Stimulated activated CD4-positive, alpha-beta T cell treated with anti-CD3 and anti-CD28 coated beads, Interleukin-1b, Interleukin-23, amount 100 ng/mL, for 4 hours (primary cell): Measurements from ENCODE around the gene SEMA3C.
"Not testable (repeated sequence)": the region's sequence is repeated elsewhere in the genome, so short reads cannot be mapped to it uniquely, and the experiment has no call there.

Experiments
- DNase-seq, 2 donors: peaks; one replicate each; pipeline ENCODE4 v3.0.0-alpha.2; 2020; ENCODE audit warnings: low read depth in 2 of 2

SEMA3C gene

GRCh38 chr7:80926955-80927354 is 8.1 kb upstream of the SEMA3C start:
- DNase-seq: not testable (repeated sequence)

DNA sequence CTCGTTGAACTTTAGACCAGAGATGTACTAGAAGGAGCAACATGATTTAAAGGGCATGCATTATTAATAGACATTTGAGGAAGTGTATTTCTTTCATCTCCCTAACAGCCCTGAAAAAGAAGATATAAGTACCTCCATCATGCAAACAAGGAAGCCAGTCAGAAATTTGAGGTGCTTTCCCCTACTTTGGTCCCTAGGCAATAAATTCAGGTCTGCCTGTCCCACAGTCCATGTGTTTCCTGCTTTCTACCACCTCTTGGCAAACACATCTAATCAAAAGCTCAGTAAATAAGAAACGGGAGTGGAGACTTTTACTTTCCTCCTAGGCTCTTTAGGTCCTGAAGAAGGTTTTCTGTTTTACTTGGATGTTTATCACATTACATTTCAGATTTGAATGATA is 5.2 kb upstream of the SEMA3C start:
- no peak for DNase-seq

DNA sequence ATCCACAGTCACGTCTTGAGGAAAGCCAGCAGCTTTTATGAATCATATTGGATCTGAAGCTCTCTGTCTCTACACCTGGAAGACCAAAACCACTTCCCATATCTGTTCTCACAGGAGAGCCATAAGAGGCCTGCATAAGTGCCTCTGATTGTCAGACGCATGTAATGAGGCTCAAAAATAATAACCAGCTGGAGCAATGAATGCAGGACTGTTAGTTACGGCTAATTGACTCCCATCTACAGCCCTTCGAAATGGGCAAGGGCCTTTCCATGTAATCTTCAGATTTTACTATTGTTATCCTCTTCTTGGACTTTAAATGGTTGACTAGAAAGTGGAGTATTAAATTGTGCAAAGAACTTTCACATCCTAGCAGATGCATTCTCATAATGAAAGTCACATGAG is 4.4 kb upstream of the SEMA3C start:
- no peak for DNase-seq

- DNase-seq: no peak
Observed at GRCh38 chr7:80922253-80923049, 3.6 kb upstream of the SEMA3C start.

DNA sequence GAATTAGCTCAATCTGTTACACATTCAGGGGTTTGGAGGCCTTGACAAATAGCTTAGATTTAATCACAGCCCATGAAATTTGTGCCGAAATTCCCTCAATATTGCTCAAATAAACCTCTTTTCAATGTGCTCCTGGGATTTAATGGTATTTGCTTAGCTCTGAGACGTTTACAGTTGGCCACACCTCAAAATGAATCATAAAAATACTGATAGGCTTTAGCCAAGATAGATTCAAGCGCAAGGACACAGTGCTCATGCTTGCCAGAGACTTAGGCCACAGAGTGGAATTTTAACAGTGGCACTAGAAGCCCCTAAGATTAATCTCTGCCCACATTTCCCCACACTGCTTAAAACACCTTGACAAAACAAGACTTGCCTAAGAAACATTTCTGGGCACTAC is 2.3 kb upstream of the SEMA3C start:
- DNase-seq: no peak

- DNase-seq: no peak
Observed at GRCh38 chr7:80918399-80918798, 452 bp downstream of the SEMA3C start.

GRCh38 chr7:80916770-80917741 is 1.8 kb downstream of the SEMA3C start:
- no peak for DNase-seq

DNA sequence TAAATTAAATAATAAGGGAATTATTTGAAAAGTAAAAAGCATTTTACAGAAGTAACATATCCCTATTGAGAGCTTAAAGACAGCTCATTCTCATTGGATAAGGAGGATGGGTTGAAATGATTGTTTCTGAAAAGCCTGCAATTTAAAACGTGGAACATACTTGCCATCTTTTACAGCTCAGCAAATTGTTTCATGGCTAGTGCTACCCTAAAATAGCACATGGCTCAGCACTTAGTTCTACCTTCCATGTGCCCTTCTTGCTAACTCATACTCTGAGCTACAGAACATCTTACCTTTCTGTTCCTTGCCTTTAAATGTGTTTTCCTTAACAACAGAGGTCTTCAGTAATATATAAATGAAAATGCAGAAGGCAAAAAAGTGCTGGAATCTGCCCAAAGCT is 8.6 kb downstream of the SEMA3C start:
- no peak for DNase-seq

- no peak for DNase-seq
Observed at GRCh38 chr7:80908360-80908797, 10.5 kb downstream of the SEMA3C start.

- no peak for DNase-seq
Observed at GRCh38 chr7:80907612-80908011, 11.2 kb downstream of the SEMA3C start.

DNA sequence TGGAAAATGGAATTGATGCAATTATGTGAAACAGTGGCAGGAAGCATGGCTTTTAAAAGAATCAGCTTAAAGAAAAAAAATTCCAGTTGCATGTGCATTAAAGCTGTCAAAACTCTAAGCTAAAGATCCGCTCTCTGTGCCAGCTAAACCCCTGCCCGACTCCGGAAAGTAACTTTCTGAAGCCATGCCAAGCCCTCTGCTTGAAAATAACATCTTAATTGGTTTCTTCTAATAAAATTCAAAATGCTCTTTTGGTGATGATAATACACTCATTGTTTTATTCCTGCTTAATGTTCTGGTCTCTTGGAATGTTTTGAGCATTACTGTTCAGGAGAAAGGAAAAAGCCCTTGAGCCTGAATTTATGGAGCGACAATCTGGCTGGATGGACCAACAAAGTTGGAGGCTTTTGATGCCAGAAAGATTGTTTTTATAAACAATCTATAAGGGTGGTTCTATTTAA is 11.7 kb downstream of the SEMA3C start:
- no peak for DNase-seq

GRCh38 chr7:80905334-80905733 is 13.5 kb downstream of the SEMA3C start:
- no peak for DNase-seq

DNA sequence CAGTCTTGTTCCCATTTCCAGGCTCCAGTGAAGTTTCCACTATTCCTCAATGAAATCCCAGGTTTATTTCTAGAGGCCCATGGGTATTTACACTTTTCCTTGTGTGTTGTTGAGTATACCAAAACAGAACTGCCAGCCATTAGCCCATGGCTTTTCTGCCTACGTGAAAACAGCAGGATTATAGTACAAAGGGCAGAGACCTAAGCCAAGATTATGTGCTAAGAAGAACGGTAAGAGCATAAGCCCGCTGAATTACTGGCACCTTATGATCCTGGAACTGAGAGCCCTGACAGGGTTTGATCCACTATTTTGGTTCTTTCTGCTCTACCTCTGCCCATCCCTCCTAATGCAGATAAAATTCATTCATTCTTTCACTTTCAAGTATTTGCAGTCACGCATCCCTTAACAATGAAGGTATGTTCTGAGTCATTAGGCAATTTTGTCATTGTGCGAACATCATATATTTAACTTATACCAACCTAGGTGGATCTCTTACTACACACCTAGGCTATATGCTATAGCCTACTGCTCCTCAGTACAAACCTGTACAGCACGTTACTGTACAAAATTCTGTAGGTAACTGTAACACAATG is 16.0 kb downstream of the SEMA3C start:
- DNase-seq: no peak

- DNase-seq: no peak
Observed at GRCh38 chr7:80902019-80902418, 16.8 kb downstream of the SEMA3C start.

DNA sequence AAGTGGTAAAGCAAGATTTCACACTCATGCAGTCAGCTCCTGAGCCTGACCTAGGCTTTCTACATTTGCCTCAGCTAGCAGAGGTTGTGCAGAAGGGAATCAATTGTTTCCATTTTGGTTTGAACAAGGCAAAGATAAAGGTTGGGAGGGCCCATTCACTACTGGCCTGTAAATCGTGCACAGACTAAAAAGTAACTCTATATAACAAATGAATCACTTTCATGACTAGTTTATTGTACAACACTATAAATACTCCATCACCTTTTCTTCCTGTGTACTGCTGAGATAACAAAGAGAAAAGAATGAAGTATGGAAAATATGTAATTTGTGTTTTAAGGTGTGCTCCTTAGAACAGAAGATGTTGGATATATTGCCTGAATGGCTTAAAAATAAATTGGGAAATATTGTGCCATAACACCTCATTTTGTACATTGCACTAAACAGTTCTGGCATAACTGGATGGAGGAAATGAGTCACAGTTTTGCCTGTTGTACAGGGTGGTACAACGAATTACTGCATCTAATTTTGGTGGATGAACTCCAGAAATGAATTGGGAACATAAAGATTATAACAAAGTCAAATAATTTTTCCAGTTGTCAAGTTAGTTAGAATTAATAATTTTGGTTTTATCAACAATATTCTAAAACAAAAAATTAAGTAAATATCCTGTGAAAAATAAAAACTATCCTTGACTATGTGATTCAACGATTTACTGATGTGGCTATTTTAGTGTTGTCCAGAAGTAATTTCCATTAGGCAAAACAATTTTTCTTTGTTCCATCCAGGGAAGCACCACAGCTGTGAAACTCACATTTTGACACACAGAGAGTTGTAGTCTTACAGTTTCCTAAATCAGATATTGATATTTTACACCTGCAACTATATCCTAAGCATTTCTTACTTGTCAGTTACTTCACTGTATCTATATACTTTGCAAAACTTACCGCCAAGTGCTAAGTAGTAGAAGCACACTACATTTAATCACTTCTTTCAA is 18.0 kb downstream of the SEMA3C start:
- DNase-seq: no peak

DNA sequence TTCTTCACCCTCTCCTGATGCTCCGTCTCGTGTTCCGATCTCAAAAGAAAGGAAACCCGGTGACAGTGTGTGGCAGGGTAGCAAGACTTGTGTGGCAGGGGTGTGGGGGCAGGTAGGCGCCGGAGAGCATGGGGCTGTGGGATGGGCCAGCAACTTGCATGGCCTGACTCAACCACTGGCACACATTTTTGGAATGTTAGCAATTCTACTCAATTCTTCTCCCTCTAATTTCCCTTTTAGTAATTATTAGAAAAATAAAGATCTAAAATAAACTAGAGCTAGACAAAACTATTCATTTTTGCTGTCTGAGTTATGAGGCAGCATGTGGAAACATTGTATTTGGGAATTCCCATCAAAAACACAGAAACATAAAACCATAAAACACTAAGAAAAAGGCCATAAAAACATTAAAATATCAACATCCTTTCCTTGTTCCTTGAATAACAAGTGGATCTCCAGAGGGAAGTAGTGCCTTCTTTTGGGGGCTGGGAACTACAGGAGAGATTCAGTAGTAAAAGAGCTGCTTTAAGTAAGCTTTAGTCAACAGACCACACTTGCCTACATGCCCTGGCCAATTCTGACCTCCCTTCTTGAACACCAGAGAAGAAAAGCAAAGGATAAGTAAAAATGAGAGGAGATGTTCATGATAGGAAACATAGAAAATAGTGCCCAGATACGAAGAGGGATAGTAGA is 21.8 kb downstream of the SEMA3C start:
- DNase-seq: no peak

- DNase-seq: no peak
Observed at GRCh38 chr7:80895056-80895455, 23.8 kb downstream of the SEMA3C start.

- no peak for DNase-seq
Observed at GRCh38 chr7:80891259-80891544, 27.6 kb downstream of the SEMA3C start.

- DNase-seq: no peak
Observed at GRCh38 chr7:80890426-80891258, 28.2 kb downstream of the SEMA3C start.

DNA sequence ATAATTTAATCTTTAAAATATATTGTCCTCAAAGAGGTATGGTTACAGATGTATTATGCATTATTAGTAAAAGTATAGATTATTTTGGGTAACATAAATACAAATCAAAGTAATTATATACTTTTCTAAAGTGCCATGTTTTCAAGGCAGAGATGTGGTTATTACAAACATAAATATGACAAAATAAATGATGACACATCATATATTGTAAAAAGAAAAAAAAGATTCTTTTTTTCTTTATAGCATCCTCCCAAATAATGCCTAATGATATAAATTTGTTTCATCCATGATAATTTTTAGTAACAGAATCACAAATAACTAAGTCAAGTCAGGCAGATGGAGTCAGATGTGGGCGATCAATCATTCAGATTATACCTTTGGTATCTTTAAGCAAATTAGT is 29.3 kb downstream of the SEMA3C start:
- no peak for DNase-seq
